Prostate gland (tissue), 2 donors: Measurements from ENCODE around the gene PKP3.

Experiments
- POLR2A ChIP-seq: fragments of 450-650 bp; IDR thresholded peaks from one replicate; pipeline ENCODE4 v1.6.1; 2016; ENCODE audit warnings: antibody characterized with exemption, mild to moderate bottlenecking
- POLR2AphosphoS5 ChIP-seq: sonication (generic); formaldehyde crosslinking; IDR thresholded peaks from one replicate; pipeline ENCODE4 v1.6.1; 2017; ENCODE audit warnings: antibody characterized with exemption
- TF ChIP-seq, protein P1 (sequence below), 4 experiments: fragments of 200-600 bp in 2 of 4; fragments of 450-650 bp in 2 of 4; sonication (generic) in 2 of 4; IDR thresholded peaks; 1 replicate in 3 of 4; 2 replicates in 1 of 4; pipeline ENCODE4 v1.5.1; 2016 to 2019; ENCODE audit warnings: antibody characterized with exemption in 4 of 4, mild to moderate bottlenecking in 2 of 4, moderate library complexity in 2 of 4

DNA sequence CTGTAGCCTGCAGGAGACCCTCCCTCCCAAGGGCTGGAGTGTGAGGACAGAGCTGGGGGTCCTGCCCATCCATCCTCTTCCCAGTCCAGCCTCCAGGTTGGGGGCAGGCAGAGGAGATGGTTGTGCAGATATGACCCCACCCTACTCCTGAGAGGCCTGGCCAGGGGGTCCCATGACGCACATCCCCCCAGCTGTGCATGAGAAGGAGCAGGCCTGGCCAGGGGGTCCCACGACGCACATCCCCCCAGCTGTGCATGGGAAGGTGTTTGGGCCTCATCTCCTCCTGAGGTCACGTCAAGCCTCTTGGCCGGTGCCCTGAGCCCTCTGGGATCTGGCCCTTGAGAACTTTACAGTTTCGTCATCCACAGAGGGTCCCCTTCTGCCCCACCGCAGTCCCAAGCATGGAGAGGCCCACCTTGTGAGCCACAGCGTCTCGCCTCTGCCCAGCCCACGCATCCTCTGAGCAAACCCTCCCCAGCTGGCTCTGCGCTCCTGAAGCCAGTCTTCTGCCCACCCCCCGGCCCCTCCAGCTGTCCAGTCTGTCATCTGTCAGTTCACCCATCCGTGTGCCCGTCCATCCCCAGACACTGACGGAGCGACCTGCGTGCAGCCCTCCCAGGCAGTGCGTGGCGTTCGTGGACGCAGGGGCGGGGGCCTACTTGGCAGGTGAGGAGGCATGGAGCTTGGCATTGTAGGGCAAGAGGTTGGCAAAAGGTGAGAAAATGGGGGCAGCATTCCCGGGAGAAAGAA is 45.5 kb downstream of the PKP3 start:
- TF ChIP-seq, protein P1, sequence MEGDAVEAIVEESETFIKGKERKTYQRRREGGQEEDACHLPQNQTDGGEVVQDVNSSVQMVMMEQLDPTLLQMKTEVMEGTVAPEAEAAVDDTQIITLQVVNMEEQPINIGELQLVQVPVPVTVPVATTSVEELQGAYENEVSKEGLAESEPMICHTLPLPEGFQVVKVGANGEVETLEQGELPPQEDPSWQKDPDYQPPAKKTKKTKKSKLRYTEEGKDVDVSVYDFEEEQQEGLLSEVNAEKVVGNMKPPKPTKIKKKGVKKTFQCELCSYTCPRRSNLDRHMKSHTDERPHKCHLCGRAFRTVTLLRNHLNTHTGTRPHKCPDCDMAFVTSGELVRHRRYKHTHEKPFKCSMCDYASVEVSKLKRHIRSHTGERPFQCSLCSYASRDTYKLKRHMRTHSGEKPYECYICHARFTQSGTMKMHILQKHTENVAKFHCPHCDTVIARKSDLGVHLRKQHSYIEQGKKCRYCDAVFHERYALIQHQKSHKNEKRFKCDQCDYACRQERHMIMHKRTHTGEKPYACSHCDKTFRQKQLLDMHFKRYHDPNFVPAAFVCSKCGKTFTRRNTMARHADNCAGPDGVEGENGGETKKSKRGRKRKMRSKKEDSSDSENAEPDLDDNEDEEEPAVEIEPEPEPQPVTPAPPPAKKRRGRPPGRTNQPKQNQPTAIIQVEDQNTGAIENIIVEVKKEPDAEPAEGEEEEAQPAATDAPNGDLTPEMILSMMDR (IDR thresholded peaks at IDR 0.05), result no peak
- TF ChIP-seq POLR2A (no peak), POLR2AphosphoS5 (no peak)
